Esophagus muscularis mucosa (tissue), 4 donors: ENCODE data around the gene TLL2. TPM values are rescaled to one million over a fixed set of nuclear protein-coding genes. Genes with fewer than 3 reads are reported as not detected.
A peak's percentile ranks its signal among the peaks of the same experiment; 100 is the strongest.

ENCODE experiments used
- DNase-seq: peaks from one replicate; pipeline ENCODE4 v3.0.0-alpha.2; 2017; ENCODE audit errors: extremely low spot score
- H3K27ac ChIP-seq, 4 donors: fragments of 200-600 bp; sonication (generic); replicated peaks in 1 of 4; 1 replicate in 3 of 4; 2 replicates in 1 of 4; pipeline ENCODE4 v1.5.1; 2016 to 2019; ENCODE audit warnings: mild to moderate bottlenecking in 1 of 4
- H3K27me3 ChIP-seq, 4 donors: fragments of 200-600 bp; sonication (generic); one replicate each; pipeline versions ENCODE4 v1.5.1 to v1.6.0; 2016 to 2019
- H3K36me3 ChIP-seq, 4 donors: fragments of 200-600 bp; sonication (generic); one replicate each; pipeline ENCODE4 v1.5.1; 2016 to 2019
- H3K4me1 ChIP-seq, 4 donors: fragments of 200-600 bp; sonication (generic); one replicate each; pipeline ENCODE4 v1.5.1; 2016 to 2019
- H3K4me3 ChIP-seq, 4 donors: fragments of 200-600 bp; sonication (generic); 1 replicate in 2 of 4; 2 replicates in 2 of 4; pipeline ENCODE4 v1.5.1; 2016 to 2019; ENCODE audit warnings: mild to moderate bottlenecking in 4 of 4, moderate library complexity in 1 of 4
- H3K9me3 ChIP-seq, 4 donors: fragments of 200-600 bp; sonication (generic); 1 replicate in 3 of 4; 2 replicates in 1 of 4; pipeline ENCODE4 v1.5.1; 2016 to 2019
- CTCF ChIP-seq, 3 experiments: fragments of 200-600 bp in 2 of 3; fragments of 450-650 bp in 1 of 3; sonication (generic) in 2 of 3; IDR thresholded peaks; one replicate each; pipeline ENCODE4 v1.5.1; 2017 to 2019; ENCODE audit warnings: antibody characterized with exemption in 3 of 3, mild to moderate bottlenecking in 2 of 3, moderate library complexity in 1 of 3
- EP300 ChIP-seq: sonication (generic); formaldehyde crosslinking; IDR thresholded peaks from one replicate; pipeline ENCODE4 v1.6.1; 2017; ENCODE audit warnings: antibody characterized with exemption
- POLR2A ChIP-seq: fragments of 450-650 bp; IDR thresholded peaks from one replicate; pipeline ENCODE4 v1.6.1; 2017; ENCODE audit warnings: antibody characterized with exemption, moderate library complexity, mild to moderate bottlenecking, low read depth
- POLR2AphosphoS5 ChIP-seq, 2 donors: sonication (generic); formaldehyde crosslinking; IDR thresholded peaks; one replicate each; pipeline ENCODE4 v1.6.1; 2017; ENCODE audit warnings: antibody characterized with exemption in 2 of 2
- whole genome bisulfite sequencing: methylation state at CpG from one replicate; pipeline ENCODE4 v1.1.5; 2018; 5-methylcytosine and 5-hydroxymethylcytosine counted together
- intact Hi-C: fragments of 100-400 bp; cut with DNase I; formaldehyde crosslinking; loops from one replicate; pipeline ENCODE4 v1.15.1; 2023
- total RNA-seq, 4 donors: library from RNA; depleted of rRNA; stranded (reverse); fragments of >200 nt; gene quantifications; one replicate each; pipeline versions ENCODE4 v1.1.0 to v1.2.1, GENCODE V29; 2016

Gene TLL2
- total RNA-seq, 4 donors from 2014 or later = 0.17 to 2.1 (median 0.27) TPM

- Histone ChIP-seq H3K4me3 (no peak overlapping the region), H3K27ac (no peak overlapping the region), H3K9me3 (no peaks in the 10 kb centered on the region), H3K36me3 (no peaks in the 10 kb centered on the region), H3K27me3 (peaks cover 0 to 10% (median 0%) of the 10 kb centered on the region in 4 donors), H3K4me1 (no peaks in the 10 kb centered on the region)
- TF ChIP-seq POLR2A = no peak
- TF ChIP-seq CTCF (IDR thresholded peaks at IDR 0.05) = no peak
- TF ChIP-seq EP300 = no peak
- no peak for TF ChIP-seq POLR2AphosphoS5 (IDR thresholded peaks at IDR 0.05)
- DNase-seq = no peak
- 67% methylated on average over 8 of the region's 12 CpGs for WGBS
- intact Hi-C loops = no loop called here
Observed at GRCh38 chr10:96493871-96494525, 19.7 kb downstream of the TLL2 start.

DNA sequence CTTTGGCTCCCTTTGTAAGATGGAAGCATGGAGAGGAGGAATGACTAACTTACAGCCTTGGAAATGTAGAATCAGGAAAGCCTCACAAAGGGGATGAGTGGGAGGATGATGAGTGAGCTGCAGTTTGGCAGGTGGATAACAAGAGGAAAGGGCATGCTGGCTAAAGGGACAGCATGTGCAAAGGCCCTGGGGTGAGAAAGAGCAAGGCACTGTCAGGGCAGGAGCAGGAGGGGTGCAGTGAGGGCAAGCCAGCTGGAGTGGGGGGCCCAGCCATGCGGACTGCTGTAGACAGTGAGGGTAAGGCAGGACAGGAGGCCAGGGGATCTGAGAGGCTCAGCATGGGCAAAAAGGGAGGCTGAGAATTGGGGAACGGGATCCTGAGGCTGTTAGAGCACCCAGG is 20.5 kb downstream of the TLL2 start:
- Histone ChIP-seq H3K4me3 (no peak overlapping the region), H3K36me3 (no peaks in the 10 kb centered on the region), H3K27me3 (peaks cover 0 to 17% (median 0%) of the 10 kb centered on the region in 4 donors), H3K27ac (no peak overlapping the region), H3K4me1 (no peaks in the 10 kb centered on the region), H3K9me3 (no peaks in the 10 kb centered on the region)
- no peak for DNase-seq
- intact Hi-C loops = no loop called here
- WGBS = 89% methylated on average over 2 of the region's 2 CpGs
- TF ChIP-seq CTCF (IDR thresholded peaks at IDR 0.05) (no peak), POLR2A (no peak), POLR2AphosphoS5 (IDR thresholded peaks at IDR 0.05) (no peak), EP300 (no peak)

DNA sequence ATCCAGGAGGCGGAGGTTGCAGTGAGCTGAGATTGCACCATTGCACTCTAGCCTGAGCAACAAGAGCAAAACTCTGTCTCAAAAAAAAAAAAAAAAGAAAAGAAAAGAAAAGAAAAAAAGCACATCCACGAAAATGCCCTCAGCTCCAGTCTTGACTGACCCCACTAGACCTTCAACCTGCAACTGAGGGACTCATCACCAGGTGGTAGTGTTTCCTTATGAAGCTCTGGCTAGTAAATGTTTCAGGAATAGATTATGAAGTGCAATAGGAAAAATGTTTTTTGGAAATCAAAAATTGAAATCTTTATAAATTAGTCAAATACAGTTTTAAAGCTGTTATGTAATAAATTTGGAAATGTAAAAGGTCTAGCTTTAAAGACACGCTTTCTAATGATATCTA is 22.4 kb downstream of the TLL2 start:
- Histone ChIP-seq H3K36me3 (no peaks in the 10 kb centered on the region), H3K27me3 (peaks cover 0 to 18% (median 0%) of the 10 kb centered on the region in 4 donors), H3K4me3 (no peak overlapping the region), H3K27ac (no peak overlapping the region), H3K4me1 (no peaks in the 10 kb centered on the region), H3K9me3 (no peaks in the 10 kb centered on the region)
- intact Hi-C loops = no loop called here
- TF ChIP-seq POLR2A = no peak
- peak in 2 of 3 experiments; percentile 9 to 10 for TF ChIP-seq CTCF (IDR thresholded peaks at IDR 0.05)
- 72% methylated on average over 3 of the region's 3 CpGs for WGBS
- DNase-seq = no peak

GRCh38 chr10:96488161-96488935 is 25.4 kb downstream of the TLL2 start:
- DNase-seq = no peak
- peaks cover 0 to 17% (median 0%) of the 10 kb centered on the region in 4 donors for H3K27me3 ChIP-seq
- H3K4me1 ChIP-seq = no peaks in the 10 kb centered on the region
- 90% methylated on average over 9 of the region's 14 CpGs for WGBS
- H3K9me3 ChIP-seq = no peaks in the 10 kb centered on the region
- no peaks in the 10 kb centered on the region for H3K36me3 ChIP-seq
- no peak overlapping the region for H3K4me3 ChIP-seq
- H3K27ac ChIP-seq = no peak overlapping the region
- intact Hi-C loops = no loop called here
- TF ChIP-seq EP300 (no peak), CTCF (IDR thresholded peaks at IDR 0.05) (no peak), POLR2A (no peak), POLR2AphosphoS5 (IDR thresholded peaks at IDR 0.05) (no peak)
